HG02610 (cell line): ENCODE results near the gene KSR1.

Experiments
- ATAC-seq: cut with Tn5 transposase; IDR thresholded peaks from one replicate; pipeline ENCODE4 v1.9.1; 2021; ENCODE audit warnings: mild to moderate bottlenecking, moderate library complexity; ENCODE audit not compliant: unreplicated experiment

KSR1 gene

GRCh38 chr17:27603421-27603770 lies 147.1 kb downstream of the KSR1 start:
- ATAC-seq = no peak

GRCh38 chr17:27603880-27604794 lies 147.9 kb downstream of the KSR1 start:
- ATAC-seq = no peak

DNA sequence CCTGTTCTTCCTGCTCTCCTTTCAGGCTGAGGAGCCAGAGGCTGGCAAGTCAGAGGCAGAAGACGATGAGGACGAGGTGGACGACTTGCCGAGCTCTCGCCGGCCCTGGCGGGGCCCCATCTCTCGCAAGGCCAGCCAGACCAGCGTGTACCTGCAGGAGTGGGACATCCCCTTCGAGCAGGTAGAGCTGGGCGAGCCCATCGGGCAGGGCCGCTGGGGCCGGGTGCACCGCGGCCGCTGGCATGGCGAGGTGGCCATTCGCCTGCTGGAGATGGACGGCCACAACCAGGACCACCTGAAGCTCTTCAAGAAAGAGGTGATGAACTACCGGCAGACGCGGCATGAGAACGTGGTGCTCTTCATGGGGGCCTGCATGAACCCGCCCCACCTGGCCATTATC lies 149.2 kb downstream of the KSR1 start:
- ATAC-seq = no peak

- no peak for ATAC-seq
Observed at GRCh38 chr17:27607521-27608091, 151.4 kb downstream of the KSR1 start.

DNA sequence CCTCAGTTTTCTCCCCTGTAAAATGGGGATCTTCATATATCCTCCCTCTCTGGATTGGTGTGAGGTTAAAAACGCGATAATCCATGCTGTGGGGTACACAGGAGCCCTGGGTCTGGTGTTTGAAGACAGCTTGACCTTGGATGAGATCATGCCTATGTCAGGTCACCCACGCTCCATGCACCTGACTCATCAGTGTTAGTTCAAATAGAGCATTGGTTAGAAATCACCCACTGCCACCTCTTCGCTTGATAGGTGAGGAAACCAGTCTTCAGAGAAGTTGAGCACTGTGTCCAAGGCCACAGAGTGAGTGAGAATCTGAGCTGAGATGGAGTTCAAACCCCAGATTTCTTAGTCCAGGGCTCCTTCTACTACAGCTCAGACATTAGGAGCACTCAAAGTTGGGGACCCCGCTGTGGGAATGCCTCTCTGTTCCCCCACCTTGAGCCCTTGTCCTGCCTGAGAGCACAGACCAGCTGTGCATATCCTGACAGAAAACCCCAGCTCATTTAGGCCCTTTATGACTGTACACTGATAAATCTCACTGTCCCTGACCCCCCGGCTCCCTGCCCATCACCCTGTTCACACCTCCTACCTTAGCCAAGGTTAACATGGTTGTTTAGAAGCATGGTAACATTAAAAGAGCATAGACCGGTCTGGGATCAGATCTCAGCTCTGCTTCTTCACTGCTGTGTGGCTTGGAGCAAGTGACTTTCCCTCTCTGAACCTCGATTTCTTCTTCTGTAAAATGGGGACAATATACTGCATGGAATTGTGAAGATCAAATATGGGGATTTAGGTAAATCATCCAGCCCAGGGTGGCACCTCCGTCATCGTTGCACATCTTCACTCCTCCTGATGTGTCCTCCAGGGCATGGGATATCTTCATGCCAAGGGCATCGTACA lies 152.3 kb downstream of the KSR1 start:
- ATAC-seq = peak; percentile 58

DNA sequence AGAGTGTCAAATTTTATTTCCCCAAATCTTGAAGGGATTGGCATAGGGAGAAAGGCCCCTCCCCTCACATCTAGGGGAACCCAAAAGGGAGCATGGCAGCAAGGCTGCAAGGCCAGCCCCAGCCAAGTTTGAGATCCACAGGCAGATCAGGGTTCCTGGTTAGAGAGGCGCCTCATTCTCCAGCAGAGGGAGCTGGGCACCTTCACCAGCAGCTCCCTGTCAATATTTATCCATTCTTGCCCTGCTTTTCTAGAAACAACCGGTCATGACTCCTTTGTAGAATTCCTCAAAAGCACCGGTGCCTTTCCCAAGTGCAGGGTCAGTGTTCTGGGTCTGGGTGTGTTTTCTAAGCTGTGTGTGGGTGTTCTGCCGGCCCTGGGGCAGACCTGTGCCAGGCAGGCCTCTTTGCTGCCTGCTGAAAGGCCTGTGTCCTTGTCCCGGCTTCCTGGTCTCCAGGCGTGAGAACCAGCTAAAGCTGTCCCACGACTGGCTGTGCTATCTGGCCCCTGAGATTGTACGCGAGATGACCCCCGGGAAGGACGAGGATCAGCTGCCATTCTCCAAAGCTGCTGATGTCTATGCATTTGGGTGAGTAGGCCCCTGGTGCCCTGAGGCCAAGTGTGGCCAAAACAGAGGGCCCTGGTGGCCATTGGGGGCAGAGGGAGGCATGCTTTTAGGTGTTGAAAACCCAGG lies 153.5 kb downstream of the KSR1 start:
- no peak for ATAC-seq

DNA sequence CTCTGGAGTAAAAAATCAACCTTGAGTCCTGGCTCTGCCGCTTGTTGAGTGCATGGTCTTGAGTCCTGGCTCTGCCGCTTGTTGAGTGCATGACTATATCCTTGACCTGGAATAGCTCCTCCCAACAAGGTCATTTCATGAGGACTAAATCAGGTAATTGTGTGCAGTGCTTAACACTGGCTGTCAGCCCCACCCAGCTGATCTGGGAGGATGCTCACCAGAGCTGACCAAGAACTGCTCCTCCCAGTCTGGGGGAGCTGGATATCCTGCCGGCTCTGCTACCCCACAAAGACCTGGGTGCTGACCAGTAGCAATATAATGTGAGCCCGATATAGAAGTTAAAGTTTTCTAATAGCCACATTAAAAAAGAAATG lies 154.0 kb downstream of the KSR1 start:
- ATAC-seq = no peak

GRCh38 chr17:27612160-27612770 lies 156.0 kb downstream of the KSR1 start:
- no peak for ATAC-seq

GRCh38 chr17:27613433-27613832 lies 157.2 kb downstream of the KSR1 start:
- ATAC-seq = no peak

- no peak for ATAC-seq
Observed at GRCh38 chr17:27615121-27615520, 158.9 kb downstream of the KSR1 start.

- no peak for ATAC-seq
Observed at GRCh38 chr17:27616414-27616813, 160.2 kb downstream of the KSR1 start.

- ATAC-seq = no peak
Observed at GRCh38 chr17:27618417-27618816, 162.2 kb downstream of the KSR1 start.

DNA sequence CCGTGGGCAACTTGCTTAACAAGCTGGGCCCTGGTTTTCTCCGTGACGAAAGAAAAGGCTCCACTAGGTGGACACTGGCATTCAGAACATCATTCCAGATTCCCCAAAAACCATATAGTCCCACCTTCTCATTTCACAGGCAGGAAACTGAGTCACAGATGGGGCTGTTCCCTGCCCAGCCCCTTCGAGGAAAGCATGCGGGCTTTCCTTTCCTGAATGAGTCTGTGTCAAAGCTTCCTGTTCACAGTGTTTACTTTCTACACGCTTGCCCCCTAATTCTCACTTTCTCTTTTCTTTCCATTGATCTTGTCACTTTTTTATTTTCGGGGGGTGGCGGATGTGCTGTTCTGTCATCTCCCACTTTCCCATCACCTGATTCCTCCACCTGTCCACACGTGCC lies 164.5 kb downstream of the KSR1 start:
- no peak for ATAC-seq

GRCh38 chr17:27621536-27621935 lies 165.3 kb downstream of the KSR1 start:
- ATAC-seq = no peak

- ATAC-seq = no peak
Observed at GRCh38 chr17:27621942-27622559, 165.8 kb downstream of the KSR1 start.

DNA sequence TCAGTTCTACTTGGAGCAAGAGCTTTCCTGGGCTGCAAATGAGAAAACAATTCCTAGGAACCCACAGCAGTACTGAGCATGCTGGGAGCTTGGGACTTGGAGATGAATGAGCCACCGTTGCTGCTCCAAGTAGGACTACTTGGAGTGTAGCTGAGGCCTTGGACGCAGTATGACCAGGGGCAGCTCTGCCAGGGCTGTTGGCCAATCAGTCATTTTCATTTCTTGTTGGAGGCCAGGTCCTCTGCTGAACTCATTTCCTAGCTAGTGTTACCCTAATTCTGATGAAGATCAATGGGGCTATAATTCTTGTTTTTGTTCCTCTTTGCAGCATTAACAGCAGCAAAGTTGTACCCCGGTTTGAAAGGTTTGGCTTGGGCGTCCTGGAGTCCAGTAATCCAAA lies 166.7 kb downstream of the KSR1 start:
- ATAC-seq = no peak

DNA sequence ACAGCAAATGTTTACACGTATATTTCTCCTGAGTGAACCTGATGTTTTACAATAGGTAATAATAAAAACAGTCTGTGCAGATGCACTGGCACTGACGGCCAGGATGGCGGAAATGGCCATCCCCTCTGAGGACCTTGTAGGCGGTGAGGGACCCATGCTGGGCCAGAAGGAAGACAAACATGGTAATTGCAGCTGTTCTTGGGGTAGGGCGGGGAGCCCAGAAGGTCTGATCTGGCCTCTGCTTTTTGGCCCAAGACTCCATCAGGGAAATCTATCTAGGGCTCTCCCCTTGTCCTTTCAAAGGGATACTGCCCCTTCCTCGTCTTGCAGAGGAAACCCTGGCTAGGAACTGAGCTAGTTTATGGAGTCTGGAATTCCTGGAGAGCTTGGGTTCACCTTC lies 167.4 kb downstream of the KSR1 start:
- ATAC-seq = no peak

DNA sequence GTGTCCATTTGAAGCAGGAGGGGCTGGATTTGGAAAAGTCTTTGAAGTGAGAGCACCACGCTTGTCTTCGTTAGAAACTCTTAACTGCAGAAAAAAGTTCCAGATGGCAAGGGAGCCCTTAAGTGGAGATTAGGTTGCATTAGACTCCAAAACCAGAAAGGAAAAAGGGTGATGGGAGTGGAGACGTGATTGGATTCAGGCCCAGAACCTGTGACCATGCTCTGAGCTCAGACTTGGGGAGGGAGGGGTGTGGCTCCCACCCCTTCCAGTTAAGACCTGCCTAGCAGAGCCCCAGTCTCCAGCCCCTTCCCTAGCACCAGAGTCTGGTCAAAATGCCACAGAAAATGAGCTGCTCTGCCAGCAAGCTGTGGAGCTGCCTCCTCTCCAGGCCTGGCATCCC lies 168.3 kb downstream of the KSR1 start:
- no peak for ATAC-seq

- no peak for ATAC-seq
Observed at GRCh38 chr17:27625856-27626255, 169.6 kb downstream of the KSR1 start.

DNA sequence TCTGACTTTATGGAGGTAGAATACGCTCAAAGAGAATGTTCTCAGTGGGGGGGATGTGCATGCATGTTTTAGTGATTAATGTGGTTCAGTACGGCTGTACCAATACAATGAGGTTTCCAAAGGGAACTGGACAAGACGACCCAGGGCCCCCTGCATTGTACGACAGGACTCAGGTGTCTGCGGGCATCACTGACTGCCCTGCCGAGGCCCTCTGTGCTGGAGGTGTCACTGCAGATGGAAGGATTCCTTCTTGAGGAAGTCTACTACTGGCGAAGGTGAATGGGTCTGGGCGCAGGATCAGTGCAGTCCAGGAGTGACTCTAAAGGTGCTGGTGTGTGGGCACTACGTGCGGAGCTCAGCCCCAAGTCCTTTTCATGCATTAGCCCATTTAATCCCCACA lies 171.3 kb downstream of the KSR1 start:
- ATAC-seq = no peak
